DOHH2 (cell line): ENCODE data around the gene SNRPA.
"Not testable (repeated sequence)": the region's sequence is repeated elsewhere in the genome, so short reads cannot be mapped to it uniquely, and the experiment has no call there.

Source experiments
- H3F3A ChIP-seq: fragments of 200-600 bp; sonication (generic), shearing (Covaris generic); 2 replicates; pipeline ENCODE4 v1.6.0; 2016; ENCODE audit warnings: antibody characterized with exemption, mild to moderate bottlenecking; ENCODE audit not compliant: control insufficient read depth, insufficient read depth
- H3K27ac ChIP-seq: fragments of 200-600 bp; sonication (generic); 2 replicates; pipeline ENCODE4 v1.5.1; 2014; ENCODE audit warnings: low read depth, mild to moderate bottlenecking, low read length, moderate library complexity
- H3K27me3 ChIP-seq: fragments of 200-600 bp; sonication (generic); 2 replicates; pipeline ENCODE4 v1.6.1; 2014; ENCODE audit warnings: mild to moderate bottlenecking, low read length, mixed read lengths; ENCODE audit not compliant: control insufficient read depth
- H3K36me3 ChIP-seq: fragments of 200-600 bp; sonication (generic); 2 replicates; pipeline ENCODE4 v1.6.1; 2014; ENCODE audit warnings: mild to moderate bottlenecking, low read length, moderate library complexity, mixed read lengths; ENCODE audit not compliant: control insufficient read depth
- H3K4me1 ChIP-seq: fragments of 200-600 bp; sonication (generic); 2 replicates; pipeline ENCODE4 v1.6.1; 2014; ENCODE audit warnings: mild to moderate bottlenecking, low read length, mixed read lengths; ENCODE audit not compliant: control insufficient read depth
- H3K4me2 ChIP-seq: fragments of 200-600 bp; sonication (generic); 2 replicates; pipeline ENCODE4 v1.6.0; 2014; ENCODE audit warnings: mild to moderate bottlenecking, low read length, moderate library complexity
- H3K4me3 ChIP-seq: fragments of 200-600 bp; sonication (generic); 2 replicates; pipeline ENCODE4 v1.5.1; 2014; ENCODE audit warnings: mild to moderate bottlenecking, low read length, mixed read lengths
- H3K79me2 ChIP-seq: fragments of 200-600 bp; sonication (generic); 2 replicates; pipeline ENCODE4 v1.6.1; 2014; ENCODE audit warnings: mild to moderate bottlenecking, low read length, mixed read lengths; ENCODE audit not compliant: control insufficient read depth
- H3K9me2 ChIP-seq: fragments of 200-600 bp; sonication (generic); replicated peaks from 2 replicates; pipeline ENCODE4 v1.6.1; 2014; ENCODE audit warnings: mild to moderate bottlenecking, low read length, mixed read lengths; ENCODE audit not compliant: control insufficient read depth
- H3K9me3 ChIP-seq: fragments of 200-600 bp; sonication (generic); 2 replicates; pipeline ENCODE4 v1.6.1; 2014; ENCODE audit warnings: antibody characterized with exemption, low read length, mixed read lengths; ENCODE audit not compliant: control insufficient read depth, insufficient read depth
- H4K20me1 ChIP-seq: fragments of 200-600 bp; sonication (generic); 2 replicates; pipeline ENCODE4 v1.6.0; 2014; ENCODE audit warnings: low read depth, mild to moderate bottlenecking, antibody characterized with exemption, low read length, moderate library complexity; ENCODE audit not compliant: control insufficient read depth, insufficient read depth
- EZH2phosphoT487 ChIP-seq: fragments of 200-600 bp; sonication (generic); IDR thresholded peaks from 2 replicates; pipeline ENCODE4 v1.6.1; 2017; ENCODE audit warnings: borderline replicate concordance, mild to moderate bottlenecking, antibody characterized with exemption, low read length, moderate library complexity, mixed read lengths
- TF ChIP-seq, protein P1 (sequence below): fragments of 200-600 bp; sonication (generic); IDR thresholded peaks from one replicate; pipeline ENCODE4 v1.5.1; 2014; ENCODE audit warnings: antibody characterized with exemption, mild to moderate bottlenecking, low read depth, low read length; ENCODE audit not compliant: poor library complexity, severe bottlenecking

SNRPA gene

DNA sequence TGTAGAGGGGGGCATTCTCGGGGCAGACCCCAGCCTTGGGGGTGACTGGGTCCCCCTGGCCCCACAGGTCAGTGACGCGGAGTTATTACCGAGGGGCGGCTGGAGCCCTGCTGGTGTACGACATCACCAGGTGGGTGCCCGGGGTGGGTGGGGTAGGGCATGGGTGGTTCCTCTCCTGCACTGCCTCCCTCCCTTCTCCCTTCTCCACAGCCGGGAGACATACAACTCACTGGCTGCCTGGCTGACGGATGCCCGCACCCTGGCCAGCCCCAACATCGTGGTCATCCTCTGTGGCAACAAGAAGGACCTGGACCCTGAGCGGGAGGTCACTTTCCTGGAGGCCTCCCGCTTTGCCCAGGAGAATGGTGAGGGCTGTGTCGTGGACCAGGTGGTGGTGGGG lies 32.7 kb downstream of the SNRPA start:
- Histone ChIP-seq H3F3A (peaks cover 4% of the 10 kb centered on the region), H3K79me2 (peaks cover 12% of the 10 kb centered on the region), H3K27ac (no peak overlapping the region), H3K27me3 (no peaks in the 10 kb centered on the region), H3K4me3 (no peak overlapping the region), H3K9me3 (no peaks in the 10 kb centered on the region), H3K4me1 (peaks cover 32% of the 10 kb centered on the region), H3K36me3 (peaks cover 2% of the 10 kb centered on the region; the same call in 1 of the 2 replicates), H3K4me2 (no peak overlapping the region), H4K20me1 (no peaks in the 10 kb centered on the region), H3K9me2 (no peaks in the 10 kb centered on the region)
- TF ChIP-seq EZH2phosphoT487: no peak
- TF ChIP-seq, protein P1, sequence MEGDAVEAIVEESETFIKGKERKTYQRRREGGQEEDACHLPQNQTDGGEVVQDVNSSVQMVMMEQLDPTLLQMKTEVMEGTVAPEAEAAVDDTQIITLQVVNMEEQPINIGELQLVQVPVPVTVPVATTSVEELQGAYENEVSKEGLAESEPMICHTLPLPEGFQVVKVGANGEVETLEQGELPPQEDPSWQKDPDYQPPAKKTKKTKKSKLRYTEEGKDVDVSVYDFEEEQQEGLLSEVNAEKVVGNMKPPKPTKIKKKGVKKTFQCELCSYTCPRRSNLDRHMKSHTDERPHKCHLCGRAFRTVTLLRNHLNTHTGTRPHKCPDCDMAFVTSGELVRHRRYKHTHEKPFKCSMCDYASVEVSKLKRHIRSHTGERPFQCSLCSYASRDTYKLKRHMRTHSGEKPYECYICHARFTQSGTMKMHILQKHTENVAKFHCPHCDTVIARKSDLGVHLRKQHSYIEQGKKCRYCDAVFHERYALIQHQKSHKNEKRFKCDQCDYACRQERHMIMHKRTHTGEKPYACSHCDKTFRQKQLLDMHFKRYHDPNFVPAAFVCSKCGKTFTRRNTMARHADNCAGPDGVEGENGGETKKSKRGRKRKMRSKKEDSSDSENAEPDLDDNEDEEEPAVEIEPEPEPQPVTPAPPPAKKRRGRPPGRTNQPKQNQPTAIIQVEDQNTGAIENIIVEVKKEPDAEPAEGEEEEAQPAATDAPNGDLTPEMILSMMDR: no peak

DNA sequence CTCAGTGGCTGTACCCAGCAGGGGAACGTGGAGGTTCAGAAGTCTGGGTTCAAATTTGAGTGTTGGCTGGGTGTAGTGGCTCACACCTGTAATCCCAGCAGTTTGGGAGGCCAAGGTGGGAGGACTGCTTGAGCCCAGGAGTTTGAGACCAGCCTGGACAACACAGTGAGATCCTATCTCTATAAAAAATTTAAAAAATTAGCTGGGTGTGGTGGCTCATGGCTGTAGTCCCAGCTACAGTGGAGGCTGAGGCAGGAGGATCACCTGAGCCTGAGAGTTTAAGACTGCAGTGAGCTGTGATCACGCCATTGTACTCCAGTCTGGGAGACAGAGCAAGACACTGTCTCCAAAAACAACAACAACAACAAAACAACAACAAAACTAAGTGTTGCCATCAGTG lies 33.1 kb downstream of the SNRPA start:
- not testable (repeated sequence) for H3K9me2 ChIP-seq, H3K79me2 ChIP-seq

DNA sequence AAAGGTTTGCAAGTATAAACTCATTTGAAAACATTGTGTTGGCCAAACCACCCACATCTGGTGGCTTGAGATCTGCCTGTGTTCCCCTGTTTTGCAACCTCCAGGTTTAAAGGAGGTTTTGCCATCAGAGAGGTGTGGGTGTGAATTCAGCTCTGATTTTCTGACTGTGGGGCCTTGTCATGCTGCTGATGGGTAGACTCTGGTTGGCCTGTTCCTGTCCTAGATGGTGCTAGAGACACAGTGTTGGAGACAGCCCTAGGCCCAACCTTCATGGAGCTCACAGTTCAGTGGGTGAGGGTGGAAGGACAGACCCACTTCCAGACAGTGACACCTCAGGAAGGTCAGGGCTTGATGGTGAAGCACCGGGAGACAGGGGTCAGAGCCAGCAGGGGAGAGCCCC lies 34.5 kb downstream of the SNRPA start:
- H3F3A ChIP-seq: peaks cover 4% of the 10 kb centered on the region
- TF ChIP-seq, protein P1: no peak
- no peak for TF ChIP-seq EZH2phosphoT487
- no peaks in the 10 kb centered on the region for H3K79me2 ChIP-seq
- H3K27ac ChIP-seq: no peak overlapping the region
- H4K20me1 ChIP-seq: no peaks in the 10 kb centered on the region
- no peak overlapping the region for H3K4me3 ChIP-seq
- H3K4me1 ChIP-seq: peaks cover 20% of the 10 kb centered on the region
- H3K27me3 ChIP-seq: no peaks in the 10 kb centered on the region
- no peaks in the 10 kb centered on the region for H3K9me2 ChIP-seq
- no peak overlapping the region for H3K4me2 ChIP-seq
- no peaks in the 10 kb centered on the region for H3K9me3 ChIP-seq
- 0 out of 2 replicates have a peak, but pooled peaks cover 2% of the 10 kb centered on the region for H3K36me3 ChIP-seq

More for the DNA sequence above, 33.1 kb downstream of the SNRPA start:
- not testable (repeated sequence) for H3K27me3 ChIP-seq, H3K27ac ChIP-seq, H3K4me3 ChIP-seq, H3F3A ChIP-seq, H4K20me1 ChIP-seq, H3K9me3 ChIP-seq, H3K4me2 ChIP-seq, H3K36me3 ChIP-seq
- peaks cover 28% of the 10 kb centered on the region for H3K4me1 ChIP-seq

DNA sequence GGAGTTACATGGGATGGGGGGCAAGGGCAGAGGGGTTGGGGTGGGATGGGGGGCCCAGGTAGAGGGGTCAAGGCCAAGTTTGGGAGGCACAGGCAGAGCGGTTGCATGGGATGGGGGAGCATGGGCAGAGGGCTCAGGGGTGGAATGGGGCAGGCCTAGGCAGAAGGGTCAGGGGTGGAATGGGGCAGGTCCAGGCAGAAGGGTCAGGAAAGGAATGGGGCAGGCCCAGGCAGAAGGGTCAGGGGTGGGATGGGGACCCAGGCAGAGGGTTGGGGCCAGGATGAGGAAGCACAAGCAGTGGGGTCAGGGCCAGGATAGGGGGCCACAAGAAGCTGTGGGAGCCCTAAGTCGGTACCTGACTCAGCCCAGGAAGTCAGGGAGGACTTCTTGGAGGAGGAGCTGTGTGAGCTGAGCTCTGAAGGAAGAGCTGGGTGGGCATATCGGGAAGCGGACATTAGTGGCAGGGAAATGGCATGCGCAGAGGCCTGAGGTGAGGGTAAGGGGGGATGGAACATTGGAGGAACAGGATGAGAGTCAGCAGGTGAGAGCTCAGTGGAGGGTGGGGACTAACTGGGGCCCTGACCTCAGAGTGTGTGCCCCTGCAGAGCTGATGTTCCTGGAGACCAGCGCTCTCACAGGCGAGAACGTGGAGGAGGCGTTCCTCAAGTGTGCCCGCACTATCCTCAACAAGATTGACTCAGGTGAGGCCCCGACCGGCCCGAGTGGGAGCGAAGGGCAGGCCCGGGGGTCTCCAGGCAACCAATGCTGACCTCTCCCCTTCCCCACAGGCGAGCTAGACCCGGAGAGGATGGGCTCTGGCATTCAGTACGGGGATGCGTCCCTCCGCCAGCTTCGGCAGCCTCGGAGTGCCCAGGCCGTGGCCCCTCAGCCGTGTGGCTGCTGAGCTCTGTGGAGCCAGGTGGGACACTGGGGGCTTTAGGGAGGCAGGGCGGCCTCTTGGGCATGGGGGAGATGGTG lies 35.3 kb downstream of the SNRPA start:
- no peaks in the 10 kb centered on the region for H3K9me2 ChIP-seq
- H3K4me2 ChIP-seq: no peak overlapping the region
- no peaks in the 10 kb centered on the region for H3K27me3 ChIP-seq
- peaks cover 23% of the 10 kb centered on the region for H3K4me1 ChIP-seq
- no peak overlapping the region for H3K27ac ChIP-seq
- H3K4me3 ChIP-seq: no peak overlapping the region
- no peak for TF ChIP-seq EZH2phosphoT487
- TF ChIP-seq, protein P1: no peak
- no peaks in the 10 kb centered on the region for H3K79me2 ChIP-seq
- 0 out of 2 replicates have a peak, but pooled peaks cover 2% of the 10 kb centered on the region for H3K36me3 ChIP-seq
- peaks cover 4% of the 10 kb centered on the region for H3F3A ChIP-seq
- no peaks in the 10 kb centered on the region for H4K20me1 ChIP-seq
- H3K9me3 ChIP-seq: no peaks in the 10 kb centered on the region
